ENCODE results near the gene UTP25. TPM values are rescaled to one million over a fixed set of nuclear protein-coding genes. Genes with fewer than 3 reads are reported as not detected.
A peak's percentile ranks its signal among the peaks of the same experiment; 100 is the strongest.

The UTP25 gene
- total RNA-seq, 1 experiment from 2014 or later = 4.8 TPM

DNA sequence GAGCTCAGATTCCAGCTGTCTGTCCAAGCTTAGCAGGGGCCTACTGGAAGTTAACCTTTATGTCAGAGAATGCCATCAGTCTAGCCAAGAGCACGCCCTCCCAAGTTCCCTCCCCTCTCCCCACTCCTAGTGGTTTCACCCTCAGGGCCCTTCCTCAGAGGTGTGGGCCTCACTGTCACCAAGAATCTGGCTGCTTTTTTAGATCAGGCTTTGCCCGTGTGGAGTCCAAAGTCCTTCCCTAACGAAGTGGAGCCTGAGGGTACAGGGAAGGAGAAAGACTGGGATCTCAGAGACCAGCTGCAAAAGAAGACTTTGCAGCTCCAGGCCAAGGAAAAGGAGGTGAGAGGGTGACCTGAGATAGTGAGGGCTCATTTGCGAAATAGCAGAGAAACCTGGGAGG lies 47.5 kb upstream of the UTP25 start (continued):
- TF ChIP-seq ATF1 (CRISPR knock-in tag; IDR thresholded peaks at IDR 0.05) (no peak), TEAD4 (CRISPR knock-in tag; IDR thresholded peaks at IDR 0.05) (no peak)

GRCh38 chr1:209783386-209783785 lies 44.4 kb upstream of the UTP25 start:
- H3K9me3 Mint-ChIP-seq = peaks cover 7% of the 10 kb centered on the region
- TF ChIP-seq, protein P1, sequence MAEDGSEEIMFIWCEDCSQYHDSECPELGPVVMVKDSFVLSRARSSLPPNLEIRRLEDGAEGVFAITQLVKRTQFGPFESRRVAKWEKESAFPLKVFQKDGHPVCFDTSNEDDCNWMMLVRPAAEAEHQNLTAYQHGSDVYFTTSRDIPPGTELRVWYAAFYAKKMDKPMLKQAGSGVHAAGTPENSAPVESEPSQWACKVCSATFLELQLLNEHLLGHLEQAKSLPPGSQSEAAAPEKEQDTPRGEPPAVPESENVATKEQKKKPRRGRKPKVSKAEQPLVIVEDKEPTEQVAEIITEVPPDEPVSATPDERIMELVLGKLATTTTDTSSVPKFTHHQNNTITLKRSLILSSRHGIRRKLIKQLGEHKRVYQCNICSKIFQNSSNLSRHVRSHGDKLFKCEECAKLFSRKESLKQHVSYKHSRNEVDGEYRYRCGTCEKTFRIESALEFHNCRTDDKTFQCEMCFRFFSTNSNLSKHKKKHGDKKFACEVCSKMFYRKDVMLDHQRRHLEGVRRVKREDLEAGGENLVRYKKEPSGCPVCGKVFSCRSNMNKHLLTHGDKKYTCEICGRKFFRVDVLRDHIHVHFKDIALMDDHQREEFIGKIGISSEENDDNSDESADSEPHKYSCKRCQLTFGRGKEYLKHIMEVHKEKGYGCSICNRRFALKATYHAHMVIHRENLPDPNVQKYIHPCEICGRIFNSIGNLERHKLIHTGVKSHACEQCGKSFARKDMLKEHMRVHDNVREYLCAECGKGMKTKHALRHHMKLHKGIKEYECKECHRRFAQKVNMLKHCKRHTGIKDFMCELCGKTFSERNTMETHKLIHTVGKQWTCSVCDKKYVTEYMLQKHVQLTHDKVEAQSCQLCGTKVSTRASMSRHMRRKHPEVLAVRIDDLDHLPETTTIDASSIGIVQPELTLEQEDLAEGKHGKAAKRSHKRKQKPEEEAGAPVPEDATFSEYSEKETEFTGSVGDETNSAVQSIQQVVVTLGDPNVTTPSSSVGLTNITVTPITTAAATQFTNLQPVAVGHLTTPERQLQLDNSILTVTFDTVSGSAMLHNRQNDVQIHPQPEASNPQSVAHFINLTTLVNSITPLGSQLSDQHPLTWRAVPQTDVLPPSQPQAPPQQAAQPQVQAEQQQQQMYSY (CRISPR knock-in tag; IDR thresholded peaks at IDR 0.05) = no peak
- TF ChIP-seq GRHL2 (CRISPR knock-in tag; IDR thresholded peaks at IDR 0.05; ENCODE audit: insufficient replicate concordance, severe bottlenecking) (no peak), SP1 (CRISPR knock-in tag; conservative IDR thresholded peaks at IDR 0.05) (no peak), ZBTB21 (CRISPR knock-in tag; IDR thresholded peaks at IDR 0.05; ENCODE audit: borderline replicate concordance) (no peak), IRF1 (CRISPR knock-in tag; IDR thresholded peaks at IDR 0.05) (no peak)
- peaks cover 6% of the 10 kb centered on the region for H3K36me3 Mint-ChIP-seq
- peaks cover 6% of the 10 kb centered on the region for H3K27me3 Mint-ChIP-seq (ENCODE audit: low read depth)
- DNase-seq (ENCODE audit: low spot score) (no peak), ATAC-seq (no peak)
- peak overlapping the region; percentile 96 for H3K4me3 Mint-ChIP-seq
- peaks cover 15% of the 10 kb centered on the region; the same call in 1 of the 2 replicates for H3K4me1 Mint-ChIP-seq
- ChIA-PET CTCF (interaction anchor here (1.0 to 1.2 kb wide), 2 partner anchors 35 to 37 kb away, joined by 3 to 4 read pairs; no protein-coding TSS in a partner anchor), POLR2A (interaction anchor here (1.6 kb wide), 2 partner anchors 22 to 40 kb away, joined by 5 to 10 read pairs; partner anchors contain the start of gene IRF6)
- H3K27ac Mint-ChIP-seq = no peak overlapping the region

- peak; percentile 99 for ATAC-seq
- H3K36me3 Mint-ChIP-seq = peaks cover 13% of the 10 kb centered on the region
- peaks cover 7% of the 10 kb centered on the region for H3K9me3 Mint-ChIP-seq
- H3K4me3 Mint-ChIP-seq = peak within 1 kb of the TSS; percentile 96
- peak; percentile 100 for DNase-seq (ENCODE audit: low spot score)
- ChIA-PET CTCF (interaction anchor here (0.6 to 1.6 kb wide), 6 partner anchors 14 to 43 kb away, joined by 3 to 8 read pairs (median 4); partner anchors contain the start of genes IRF6 and UTP25), POLR2A (interaction anchor here (1.2 to 1.6 kb wide), 3 partner anchors 21 to 109 kb away, joined by 4 to 10 read pairs (median 5); partner anchors contain the start of genes G0S2 and IRF6)
- peaks cover 15% of the 10 kb centered on the region; the same call in 1 of the 2 replicates for H3K4me1 Mint-ChIP-seq
- peak within 1 kb of the TSS; percentile 93 for H3K27ac Mint-ChIP-seq
- peaks cover 6% of the 10 kb centered on the region for H3K27me3 Mint-ChIP-seq (ENCODE audit: low read depth)
- TF ChIP-seq E2F5 (CRISPR knock-in tag; IDR thresholded peaks at IDR 0.05) = peak; percentile 70; the same call in 1 of the 2 replicates
- TF ChIP-seq ZNF423 (CRISPR knock-in tag; IDR thresholded peaks at IDR 0.05) = no peak
- TF ChIP-seq, protein P2, sequence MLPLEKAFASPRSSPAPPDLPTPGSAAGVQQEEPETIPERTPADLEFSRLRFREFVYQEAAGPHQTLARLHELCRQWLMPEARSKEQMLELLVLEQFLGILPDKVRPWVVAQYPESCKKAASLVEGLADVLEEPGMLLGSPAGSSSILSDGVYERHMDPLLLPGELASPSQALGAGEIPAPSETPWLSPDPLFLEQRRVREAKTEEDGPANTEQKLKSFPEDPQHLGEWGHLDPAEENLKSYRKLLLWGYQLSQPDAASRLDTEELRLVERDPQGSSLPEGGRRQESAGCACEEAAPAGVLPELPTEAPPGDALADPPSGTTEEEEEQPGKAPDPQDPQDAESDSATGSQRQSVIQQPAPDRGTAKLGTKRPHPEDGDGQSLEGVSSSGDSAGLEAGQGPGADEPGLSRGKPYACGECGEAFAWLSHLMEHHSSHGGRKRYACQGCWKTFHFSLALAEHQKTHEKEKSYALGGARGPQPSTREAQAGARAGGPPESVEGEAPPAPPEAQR (CRISPR knock-in tag; IDR thresholded peaks at IDR 0.05) = no peak
- TF ChIP-seq NFYB (CRISPR knock-in tag; conservative IDR thresholded peaks at IDR 0.05; ENCODE audit: low read depth) = no peak; the same call in 1 of the 2 replicates
- no peak for TF ChIP-seq NR3C1 (CRISPR knock-in tag; conservative IDR thresholded peaks at IDR 0.05; ENCODE audit: low read depth)
- peak; percentile 97 for TF ChIP-seq SP1 (CRISPR knock-in tag; conservative IDR thresholded peaks at IDR 0.05)
- TF ChIP-seq MAX (CRISPR knock-in tag; IDR thresholded peaks at IDR 0.05) = peak; percentile 80
- TF ChIP-seq RORB (CRISPR knock-in tag; IDR thresholded peaks at IDR 0.05) = peak; percentile 12; the same call in 1 of the 2 replicates
- TF ChIP-seq CREB1 (CRISPR knock-in tag; IDR thresholded peaks at IDR 0.05) = 0 out of 2 replicates have a peak, but pooled peaks have one; percentile 53
- TF ChIP-seq MYBL2 (CRISPR knock-in tag; IDR thresholded peaks at IDR 0.05) = peak; percentile 56; the same call in 1 of the 2 replicates
- TF ChIP-seq, protein P3, sequence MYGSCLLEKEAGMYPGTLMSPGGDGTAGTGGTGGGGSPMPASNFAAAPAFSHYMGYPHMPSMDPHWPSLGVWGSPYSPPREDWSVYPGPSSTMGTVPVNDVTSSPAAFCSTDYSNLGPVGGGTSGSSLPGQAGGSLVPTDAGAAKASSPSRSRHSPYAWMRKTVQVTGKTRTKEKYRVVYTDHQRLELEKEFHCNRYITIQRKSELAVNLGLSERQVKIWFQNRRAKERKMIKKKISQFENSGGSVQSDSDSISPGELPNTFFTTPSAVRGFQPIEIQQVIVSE (CRISPR knock-in tag; IDR thresholded peaks at IDR 0.05; ENCODE audit: borderline replicate concordance) = no peak
- no peak for TF ChIP-seq ZNF532 (CRISPR knock-in tag; IDR thresholded peaks at IDR 0.05; ENCODE audit: borderline replicate concordance)
These were observed 43.3 kb upstream of the UTP25 start, which contains the start of gene C1orf74 for GRCh38 chr1:209784265-209785169. TSS of gene C1orf74 (minus strand) at chr1:209784559. CDS start at chr1:209783634, 925 bp downstream.
